ENCODE measurements around the gene PIP4K2B. TPM values are rescaled to one million over a fixed set of nuclear protein-coding genes. Genes with fewer than 3 reads are reported as not detected.
A peak's percentile ranks its signal among the peaks of the same experiment; 100 is the strongest.

PIP4K2B gene
- total RNA-seq, 2 experiments from 2014 or later, result 49.9 to 51.4 TPM

GRCh38 chr17:38742411-38743308, 56.7 kb downstream of the PIP4K2B start:
- Mint-ChIP-seq H3K4me1 (ENCODE audit: low read depth) (peaks cover 21% of the 10 kb centered on the region), H3K36me3 (ENCODE audit: low read depth) (no peaks in the 10 kb centered on the region), H3K27ac (no peak overlapping the region), H3K9me3 (ENCODE audit: insufficient read depth) (no peaks in the 10 kb centered on the region), H3K4me3 (no peak overlapping the region), H3K27me3 (ENCODE audit: low read depth) (peaks cover 29% of the 10 kb centered on the region)
- DNase-seq (no peak), ATAC-seq (peak; percentile 40)
- ChIA-PET CTCF (no interaction called here), POLR2A (interaction anchor here (1.6 kb wide), 1 partner anchor 14 kb away, joined by 6 read pairs; no protein-coding TSS in a partner anchor)

DNA sequence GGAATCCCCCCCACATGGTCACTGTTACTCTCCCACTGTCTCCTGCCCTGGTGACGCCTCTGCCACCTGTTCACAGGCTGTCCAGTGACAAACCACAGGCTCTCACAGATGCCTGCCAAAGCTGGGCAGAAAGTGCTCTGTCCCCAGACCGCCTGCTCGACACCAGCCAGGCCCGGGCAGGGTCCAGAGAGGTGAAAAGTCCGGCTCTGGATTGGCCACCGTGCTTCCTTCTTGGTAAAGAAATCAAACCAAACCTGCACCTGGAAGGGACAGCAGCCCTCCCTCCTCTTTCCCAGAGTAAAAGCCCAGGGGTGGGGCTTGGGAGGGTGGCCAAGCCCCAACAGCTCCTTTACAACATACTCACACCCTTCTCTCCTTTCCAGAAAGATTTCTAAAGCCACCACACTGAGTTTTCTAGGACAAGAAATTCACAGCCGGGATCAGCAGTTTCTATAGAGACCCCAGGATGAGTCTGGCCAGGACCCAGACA, 57.4 kb downstream of the PIP4K2B start:
- Mint-ChIP-seq H3K4me3 (no peak overlapping the region), H3K27ac (no peak overlapping the region), H3K27me3 (ENCODE audit: low read depth) (peaks cover 28% of the 10 kb centered on the region), H3K4me1 (ENCODE audit: low read depth) (peaks cover 20% of the 10 kb centered on the region), H3K36me3 (ENCODE audit: low read depth) (no peaks in the 10 kb centered on the region), H3K9me3 (ENCODE audit: insufficient read depth) (no peaks in the 10 kb centered on the region)
- ChIA-PET POLR2A (interaction anchor here (1.6 kb wide), 1 partner anchor 13 kb away, joined by 6 read pairs; no protein-coding TSS in a partner anchor), CTCF (no interaction called here)
- no peak for ATAC-seq
- no peak for DNase-seq

GRCh38 chr17:38741461-38741860, 57.9 kb downstream of the PIP4K2B start:
- Mint-ChIP-seq H3K4me1 (ENCODE audit: low read depth) (peaks cover 15% of the 10 kb centered on the region), H3K4me3 (no peak overlapping the region), H3K27ac (no peak overlapping the region), H3K9me3 (ENCODE audit: insufficient read depth) (no peaks in the 10 kb centered on the region), H3K27me3 (ENCODE audit: low read depth) (peaks cover 23% of the 10 kb centered on the region), H3K36me3 (ENCODE audit: low read depth) (no peaks in the 10 kb centered on the region)
- ChIA-PET POLR2A (interaction anchor here (1.6 kb wide), 1 partner anchor 13 kb away, joined by 6 read pairs; no protein-coding TSS in a partner anchor), CTCF (no interaction called here)
- ATAC-seq (no peak), DNase-seq (no peak)

- ATAC-seq (no peak), DNase-seq (no peak)
- ChIA-PET CTCF (no interaction called here), POLR2A (no interaction called here)
- Mint-ChIP-seq H3K4me1 (ENCODE audit: low read depth) (peaks cover 9% of the 10 kb centered on the region), H3K27ac (no peak overlapping the region), H3K9me3 (ENCODE audit: insufficient read depth) (no peaks in the 10 kb centered on the region), H3K27me3 (ENCODE audit: low read depth) (peaks cover 17% of the 10 kb centered on the region), H3K36me3 (ENCODE audit: low read depth) (no peaks in the 10 kb centered on the region), H3K4me3 (no peak overlapping the region)
These were observed 58.5 kb downstream of the PIP4K2B start for GRCh38 chr17:38740806-38741205.

GRCh38 chr17:38740044-38740443, 59.3 kb downstream of the PIP4K2B start:
- H3K4me1 Mint-ChIP-seq (ENCODE audit: low read depth), result peaks cover 12% of the 10 kb centered on the region
- no peaks in the 10 kb centered on the region for H3K36me3 Mint-ChIP-seq (ENCODE audit: low read depth)
- H3K4me3 Mint-ChIP-seq, result no peak overlapping the region
- H3K27me3 Mint-ChIP-seq (ENCODE audit: low read depth), result peaks cover 12% of the 10 kb centered on the region
- POLR2A ChIA-PET, result no interaction called here
- H3K27ac Mint-ChIP-seq, result no peak overlapping the region
- ATAC-seq (no peak), DNase-seq (no peak)
- CTCF ChIA-PET, result no interaction called here
- H3K9me3 Mint-ChIP-seq (ENCODE audit: insufficient read depth), result no peaks in the 10 kb centered on the region

DNA sequence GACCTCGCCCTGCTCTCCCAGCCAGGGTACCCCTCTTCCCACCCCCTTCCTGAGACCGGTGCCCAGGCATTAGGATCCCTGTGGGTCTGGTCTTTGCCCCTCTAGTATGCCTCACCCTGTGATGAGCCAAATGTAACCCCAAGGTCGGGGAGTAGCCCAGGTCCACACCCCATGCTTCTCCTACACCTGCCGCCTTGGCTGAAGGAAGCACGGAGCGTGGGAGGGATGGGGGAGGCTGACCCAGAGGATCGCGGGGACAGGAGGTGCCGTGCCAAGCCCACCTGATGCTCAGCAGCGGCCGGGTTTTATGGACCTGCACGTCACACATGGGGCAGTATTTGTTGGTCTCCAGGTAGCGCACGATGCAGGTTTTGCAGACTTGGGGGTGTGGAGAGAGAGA, 60.1 kb downstream of the PIP4K2B start:
- Mint-ChIP-seq H3K4me3 (no peak overlapping the region), H3K9me3 (ENCODE audit: insufficient read depth) (no peaks in the 10 kb centered on the region), H3K27ac (no peak overlapping the region), H3K27me3 (ENCODE audit: low read depth) (peaks cover 7% of the 10 kb centered on the region), H3K36me3 (ENCODE audit: low read depth) (no peaks in the 10 kb centered on the region), H3K4me1 (ENCODE audit: low read depth) (peaks cover 15% of the 10 kb centered on the region)
- DNase-seq, result no peak
- ATAC-seq, result no peak
- POLR2A ChIA-PET, result no interaction called here
- CTCF ChIA-PET, result interaction anchor here (5.7 kb wide), 1 partner anchor 61 kb away, joined by 141 read pairs; the partner anchor contains the start of gene EPOP

DNA sequence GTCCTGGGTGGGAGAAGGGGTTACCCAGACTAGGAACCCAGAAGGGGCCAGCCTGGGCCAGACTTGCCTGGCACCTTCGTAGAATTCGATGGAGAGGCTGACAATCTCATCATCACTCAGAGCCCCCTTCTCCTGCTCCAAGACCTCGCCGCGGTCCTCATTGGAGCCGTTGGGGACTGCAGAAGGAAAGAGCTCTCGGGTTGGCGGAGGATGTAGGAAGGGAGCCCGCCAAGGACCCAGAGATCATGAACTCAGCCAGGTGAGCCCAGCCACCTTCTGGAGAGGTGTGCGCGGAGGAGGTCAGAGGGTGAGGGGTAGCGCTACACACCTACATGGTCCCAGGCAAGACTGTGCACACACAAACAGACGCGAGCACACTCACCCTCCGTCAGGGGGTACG, 60.7 kb downstream of the PIP4K2B start:
- Mint-ChIP-seq H3K27me3 (ENCODE audit: low read depth) (peaks cover 4% of the 10 kb centered on the region), H3K4me1 (ENCODE audit: low read depth) (peaks cover 18% of the 10 kb centered on the region), H3K27ac (no peak overlapping the region), H3K4me3 (no peak overlapping the region), H3K36me3 (ENCODE audit: low read depth) (peaks cover 2% of the 10 kb centered on the region), H3K9me3 (ENCODE audit: insufficient read depth) (no peaks in the 10 kb centered on the region)
- POLR2A ChIA-PET, result no interaction called here
- CTCF ChIA-PET, result interaction anchor here (5.7 kb wide), 1 partner anchor 60 kb away, joined by 141 read pairs; the partner anchor contains the start of gene EPOP
- ATAC-seq (no peak), DNase-seq (no peak)

DNA sequence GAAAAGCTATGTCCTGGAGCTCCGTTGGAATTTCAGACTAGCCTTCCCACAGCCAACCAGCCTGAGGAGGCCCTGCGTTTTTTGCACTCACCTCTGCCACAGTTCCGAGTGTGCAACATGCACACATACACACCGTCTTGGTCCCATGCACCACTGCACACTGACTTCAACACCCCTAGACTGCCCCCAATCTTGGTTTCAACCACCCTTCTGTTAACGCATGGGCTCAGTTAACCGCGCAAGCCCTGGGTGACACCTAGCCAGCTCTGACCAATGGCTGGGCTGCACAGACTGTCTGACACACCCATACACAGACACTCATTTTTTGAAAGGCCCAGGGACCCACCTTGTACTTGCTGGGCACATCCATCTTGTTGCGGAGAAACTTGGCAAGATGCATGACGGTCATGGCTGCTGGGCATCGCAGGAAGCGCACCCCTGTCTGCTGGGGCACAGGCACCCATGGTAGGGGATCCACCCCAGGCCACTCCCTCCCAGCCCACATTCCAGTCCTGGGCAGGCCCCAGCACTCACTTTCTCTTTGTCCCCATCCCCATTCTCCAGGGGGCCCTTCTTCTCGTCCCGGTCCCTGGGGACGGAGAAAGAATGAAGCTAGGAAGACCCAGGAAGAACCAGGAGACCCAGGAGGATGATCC, 61.2 kb downstream of the PIP4K2B start:
- CTCF ChIA-PET, result interaction anchor here (1.0 to 5.7 kb wide), 2 partner anchors 60 to 180 kb away, joined by 4 to 141 read pairs; partner anchors contain the start of gene EPOP
- H3K9me3 Mint-ChIP-seq (ENCODE audit: insufficient read depth), result no peaks in the 10 kb centered on the region

GRCh38 chr17:38735161-38735997, 64.0 kb downstream of the PIP4K2B start:
- Mint-ChIP-seq H3K36me3 (ENCODE audit: low read depth) (peaks cover 22% of the 10 kb centered on the region), H3K4me3 (no peak overlapping the region), H3K4me1 (ENCODE audit: low read depth) (peaks cover 41% of the 10 kb centered on the region), H3K27me3 (ENCODE audit: low read depth) (no peaks in the 10 kb centered on the region), H3K9me3 (ENCODE audit: insufficient read depth) (no peaks in the 10 kb centered on the region), H3K27ac (no peak overlapping the region)
- DNase-seq, result peak; percentile 82
- ChIA-PET POLR2A (interaction anchor here (0.7 to 2.1 kb wide), 5 partner anchors 15 to 65 kb away, joined by 3 to 9 read pairs (median 4); partner anchors contain the start of genes EPOP and MLLT6), CTCF (interaction anchor here (0.6 to 5.7 kb wide), 32 partner anchors 8 to 1454 kb away, joined by 3 to 141 read pairs (median 7); partner anchors contain the start of genes EPOP, MLLT6 and PSMB3)
- no peak for ATAC-seq

More for the DNA sequence above, 61.2 kb downstream of the PIP4K2B start:
- H3K27me3 Mint-ChIP-seq (ENCODE audit: low read depth), result peaks cover 4% of the 10 kb centered on the region
- H3K36me3 Mint-ChIP-seq (ENCODE audit: low read depth), result peaks cover 5% of the 10 kb centered on the region
- ATAC-seq (no peak), DNase-seq (no peak)
- peaks cover 23% of the 10 kb centered on the region for H3K4me1 Mint-ChIP-seq (ENCODE audit: low read depth)
- POLR2A ChIA-PET, result interaction anchor here (0.8 kb wide), 1 partner anchor 14 kb away, joined by 4 read pairs; the partner anchor contains the start of gene PSMB3
- no peak overlapping the region for H3K27ac Mint-ChIP-seq
- no peak overlapping the region for H3K4me3 Mint-ChIP-seq

DNA sequence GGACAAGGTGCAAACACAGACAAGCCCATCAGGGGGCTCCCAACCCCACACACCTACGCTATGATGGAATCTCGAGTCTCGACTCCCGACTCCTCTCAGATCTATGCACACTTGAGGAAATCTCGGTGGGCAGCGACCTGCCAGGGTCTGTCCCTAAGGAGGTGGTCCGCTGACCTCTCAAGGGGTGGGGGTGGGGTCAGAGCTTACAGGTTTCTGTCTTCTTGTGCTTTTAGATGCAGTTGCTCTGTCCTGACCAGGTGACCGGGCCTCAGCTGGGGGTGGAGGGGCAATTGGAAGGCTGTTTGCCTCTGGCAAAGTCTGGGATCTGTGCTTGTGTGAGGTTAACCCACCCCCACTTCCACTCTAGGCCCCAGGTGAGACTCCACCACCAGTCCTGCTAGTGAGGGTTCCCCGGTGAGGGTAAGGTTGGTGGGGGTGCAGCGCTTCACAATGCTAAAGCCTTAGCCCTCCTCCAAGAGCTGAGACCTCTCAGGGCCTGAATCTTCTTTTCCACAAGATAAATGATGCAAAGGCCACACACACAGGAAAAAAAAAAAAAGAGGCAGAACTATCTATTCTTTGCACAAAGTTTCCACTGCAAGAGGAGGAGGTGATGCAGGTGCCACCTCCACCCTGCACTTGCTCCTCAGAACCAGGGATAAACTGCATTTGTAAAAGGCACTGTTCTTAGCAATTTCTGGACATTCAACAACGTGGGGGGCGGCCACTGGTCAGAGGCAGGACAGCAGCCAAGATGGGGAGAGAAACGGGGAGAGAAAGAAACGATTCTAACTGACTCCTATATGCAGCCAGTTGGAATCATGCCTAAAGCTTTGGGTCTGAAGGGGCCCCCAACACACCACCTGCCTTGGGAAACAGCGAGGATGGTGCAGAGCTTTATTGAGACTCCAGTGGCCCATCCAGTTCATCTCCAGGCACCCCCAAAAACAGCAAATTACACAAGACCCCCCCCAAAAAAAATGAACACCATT, 65.1 kb downstream of the PIP4K2B start:
- peaks cover 46% of the 10 kb centered on the region for H3K4me1 Mint-ChIP-seq (ENCODE audit: low read depth)
- POLR2A ChIA-PET, result interaction anchor here (0.6 to 2.1 kb wide), 4 partner anchors 17 to 57 kb away, joined by 3 to 9 read pairs (median 6); partner anchors contain the start of gene MLLT6
- DNase-seq, result peak; percentile 56
- no peak overlapping the region for H3K4me3 Mint-ChIP-seq
- peak overlapping the region; percentile 72 for H3K27ac Mint-ChIP-seq
- H3K27me3 Mint-ChIP-seq (ENCODE audit: low read depth), result no peaks in the 10 kb centered on the region
- ATAC-seq, result no peak
- CTCF ChIA-PET, result interaction anchor here (0.8 to 5.7 kb wide), 25 partner anchors 9 to 176 kb away, joined by 3 to 141 read pairs (median 9); partner anchors contain the start of genes EPOP, MLLT6 and PSMB3
- H3K36me3 Mint-ChIP-seq (ENCODE audit: low read depth), result peaks cover 25% of the 10 kb centered on the region
- no peaks in the 10 kb centered on the region for H3K9me3 Mint-ChIP-seq (ENCODE audit: insufficient read depth)
